Calu3 (cell line): ENCODE results near the gene CCDC167. TPM values are rescaled to one million over a fixed set of nuclear protein-coding genes. Genes with fewer than 3 reads are reported as not detected.

ENCODE experiments used
- BruUV-seq: library from RNA; stranded (reverse); fragments of 400-500 nt; replicated peaks from 2 replicates; lab custom pipeline; 2021; lab: Mats Ljungman, UMichigan
- CTCF ChIA-PET: fragments of 300-600 bp; sonication (Branson Sonifier 250); formaldehyde crosslinking; loops from one replicate; lab custom pipeline; 2022; ENCODE audit warnings: antibody characterized with exemption; lab: Charles Lee
- DNase-seq: peaks from one replicate; pipeline ENCODE4 v3.0.0; 2022
- H3K27ac Mint-ChIP-seq: one replicate; pipeline ENCODE4 v1.8.0; 2022; ENCODE audit warnings: mixed read lengths; ENCODE audit not compliant: unreplicated experiment
- H3K27me3 Mint-ChIP-seq: one replicate; pipeline ENCODE4 v1.8.0; 2022; ENCODE audit warnings: mixed read lengths; ENCODE audit not compliant: unreplicated experiment
- H3K36me3 Mint-ChIP-seq: one replicate; pipeline ENCODE4 v1.8.0; 2022; ENCODE audit warnings: mild to moderate bottlenecking, moderate library complexity, mixed read lengths; ENCODE audit not compliant: insufficient read depth, unreplicated experiment
- H3K4me1 Mint-ChIP-seq: one replicate; pipeline ENCODE4 v1.8.0; 2022; ENCODE audit warnings: mild to moderate bottlenecking, low read depth, mixed read lengths; ENCODE audit not compliant: unreplicated experiment
- H3K4me3 Mint-ChIP-seq: one replicate; pipeline ENCODE4 v1.8.0; 2022; ENCODE audit warnings: mild to moderate bottlenecking, low read depth, moderate library complexity, mixed read lengths; ENCODE audit not compliant: unreplicated experiment
- H3K9me3 Mint-ChIP-seq: one replicate; pipeline ENCODE4 v1.8.0; 2022; ENCODE audit warnings: low read depth, mixed read lengths; ENCODE audit not compliant: unreplicated experiment
- intact Hi-C: fragments of 100-400 bp; cut with micrococcal nuclease; formaldehyde crosslinking; loops from one replicate; pipeline ENCODE4 v1.10.0; 2022; ENCODE audit not compliant: unreplicated experiment
- total RNA-seq: library from RNA; stranded (reverse); gene quantifications from 2 replicates; pipeline ENCODE4 v1.2.3, GENCODE V29; 2022
- TF ChIP-seq, protein P1 (sequence below): fragments of 200-600 bp; IDR thresholded peaks from one replicate; pipeline ENCODE4 v1.8.0; 2022; ENCODE audit warnings: antibody characterized with exemption; ENCODE audit not compliant: unreplicated experiment

CCDC167 gene
- total RNA-seq, 1 experiment from 2014 or later = 40.2 TPM

DNA sequence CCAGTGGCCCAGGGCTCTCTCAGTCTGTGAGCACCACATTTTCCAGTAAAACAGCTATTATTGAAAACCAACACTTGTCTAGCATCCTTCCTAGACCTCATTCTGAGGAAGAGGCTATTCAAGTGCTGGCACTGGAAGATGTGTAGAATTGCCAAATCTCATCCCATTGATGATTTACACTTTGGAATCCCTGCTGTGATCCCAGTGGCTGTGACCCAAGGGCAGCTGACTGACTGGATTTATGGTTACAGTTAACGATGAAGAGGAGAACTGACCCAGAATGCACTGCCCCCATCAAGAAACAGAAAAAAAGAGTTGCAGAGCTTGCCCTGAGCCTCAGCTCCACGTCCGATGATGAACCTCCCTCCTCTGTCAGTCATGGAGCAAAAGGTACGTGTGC, 64.3 kb downstream of the CCDC167 start:
- CTCF ChIA-PET = interaction anchor here (0.5 kb wide), 1 partner anchor 1002 kb away, joined by 3 read pairs; no protein-coding TSS in a partner anchor
- Mint-ChIP-seq H3K4me1 (peaks cover 44% of the 10 kb centered on the region), H3K9me3 (no peaks in the 10 kb centered on the region), H3K27me3 (no peaks in the 10 kb centered on the region), H3K36me3 (peaks cover 28% of the 10 kb centered on the region), H3K27ac (no peak overlapping the region), H3K4me3 (no peak overlapping the region)
- BruUV-seq = no TSS peak
- TF ChIP-seq, protein P1, sequence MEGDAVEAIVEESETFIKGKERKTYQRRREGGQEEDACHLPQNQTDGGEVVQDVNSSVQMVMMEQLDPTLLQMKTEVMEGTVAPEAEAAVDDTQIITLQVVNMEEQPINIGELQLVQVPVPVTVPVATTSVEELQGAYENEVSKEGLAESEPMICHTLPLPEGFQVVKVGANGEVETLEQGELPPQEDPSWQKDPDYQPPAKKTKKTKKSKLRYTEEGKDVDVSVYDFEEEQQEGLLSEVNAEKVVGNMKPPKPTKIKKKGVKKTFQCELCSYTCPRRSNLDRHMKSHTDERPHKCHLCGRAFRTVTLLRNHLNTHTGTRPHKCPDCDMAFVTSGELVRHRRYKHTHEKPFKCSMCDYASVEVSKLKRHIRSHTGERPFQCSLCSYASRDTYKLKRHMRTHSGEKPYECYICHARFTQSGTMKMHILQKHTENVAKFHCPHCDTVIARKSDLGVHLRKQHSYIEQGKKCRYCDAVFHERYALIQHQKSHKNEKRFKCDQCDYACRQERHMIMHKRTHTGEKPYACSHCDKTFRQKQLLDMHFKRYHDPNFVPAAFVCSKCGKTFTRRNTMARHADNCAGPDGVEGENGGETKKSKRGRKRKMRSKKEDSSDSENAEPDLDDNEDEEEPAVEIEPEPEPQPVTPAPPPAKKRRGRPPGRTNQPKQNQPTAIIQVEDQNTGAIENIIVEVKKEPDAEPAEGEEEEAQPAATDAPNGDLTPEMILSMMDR = no peak
- no peak for DNase-seq
- intact Hi-C loops = no loop called here

DNA sequence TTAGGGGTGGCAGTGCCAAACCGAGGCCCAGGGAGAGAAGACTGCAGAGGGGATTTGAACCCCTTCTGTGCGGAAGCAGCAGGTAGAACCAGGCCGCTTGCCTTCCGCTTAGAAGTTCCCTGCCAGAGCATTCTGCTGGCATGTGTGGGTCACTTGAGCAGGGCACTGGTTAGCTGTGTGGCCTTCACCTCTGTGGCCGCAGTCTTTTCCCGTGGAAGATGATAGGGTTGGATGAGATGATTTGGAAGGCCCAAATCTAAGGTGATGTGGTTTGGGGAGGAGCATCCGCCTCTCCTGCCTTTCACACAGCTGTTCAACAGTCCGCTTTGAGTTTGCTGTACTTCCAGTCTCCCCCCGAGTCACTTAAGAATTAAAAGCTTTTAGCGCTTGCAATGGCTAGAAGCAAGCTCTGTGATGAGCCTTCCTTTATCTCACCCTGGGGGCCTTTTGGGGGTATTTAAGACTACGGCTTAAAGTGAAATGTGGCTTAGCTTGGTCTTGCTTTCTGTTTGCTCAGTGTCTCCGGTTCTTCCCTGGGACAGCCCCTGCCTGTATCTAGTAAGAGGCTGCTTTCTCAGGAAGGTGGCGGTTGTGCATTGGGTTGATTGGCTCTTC, 65.9 kb downstream of the CCDC167 start:
- TF ChIP-seq, protein P1 = no peak
- Mint-ChIP-seq H3K9me3 (no peaks in the 10 kb centered on the region), H3K4me3 (peak overlapping the region; percentile 87), H3K27ac (peak overlapping the region; percentile 75), H3K27me3 (no peaks in the 10 kb centered on the region), H3K4me1 (peaks cover 40% of the 10 kb centered on the region), H3K36me3 (peaks cover 28% of the 10 kb centered on the region)
- peak; percentile 36 for DNase-seq
- CTCF ChIA-PET = no interaction called here
- TSS peak; percentile 28 for BruUV-seq
- intact Hi-C loops = loop anchor here (5.0 kb wide), 1 partner anchor 51 kb away; no protein-coding TSS in a partner anchor

Other genes with a start within 250 kb of the CCDC167 start
- 14.6 and 14.8 TPM in 2 replicates for gene TBC1D22B, start 242.1 kb downstream of the CCDC167 start, total RNA-seq
- 0.99 and 1.5 TPM in 2 replicates for gene TMEM217, start 241.7 kb downstream of the CCDC167 start, total RNA-seq
- gene RNF8, start 145.9 kb downstream of the CCDC167 start, total RNA-seq = 16.8 and 17.1 TPM in 2 replicates
- gene CMTR1, start 66.7 kb downstream of the CCDC167 start, total RNA-seq = 50.3 and 62.5 TPM in 2 replicates
- 7.0 and 7.2 TPM in 2 replicates for gene MDGA1, start 198.0 kb upstream of the CCDC167 start, total RNA-seq